ENCODE results near the gene CABP1. TPM values are rescaled to one million over a fixed set of nuclear protein-coding genes. Genes with fewer than 3 reads are reported as not detected.
"Not testable (repeated sequence)": the region's sequence is repeated elsewhere in the genome, so short reads cannot be mapped to it uniquely, and the experiment has no call there.

Gene CABP1
- total RNA-seq, 4 donors from 2014 or later, result 0.81 to 3.0 (median 1.2) TPM

GRCh38 chr12:120614848-120615247, 25.6 kb upstream of the CABP1 start:
- TF ChIP-seq POLR2AphosphoS5 (IDR thresholded peaks at IDR 0.05) (no peak), CTCF (IDR thresholded peaks at IDR 0.05) (no peak), EP300 (IDR thresholded peaks at IDR 0.05) (no peak), POLR2A (IDR thresholded peaks at IDR 0.05) (no peak)
- ATAC-seq, result no peak
- Histone ChIP-seq H3K4me3 (no peak overlapping the region), H3K9me3 (no peaks in the 10 kb centered on the region), H3K36me3 (no peaks in the 10 kb centered on the region), H3K27me3 (peaks cover 19% of the 10 kb centered on the region), H3K27ac (no peak overlapping the region), H3K4me1 (no peaks in the 10 kb centered on the region)

- WGBS, 2 donors (ENCODE audit: low coverage in 1 of 2), result 72 to 89% methylated on average over 3 of the region's 3 CpGs
- H3K36me3 ChIP-seq, H3K27ac ChIP-seq, H3K9me3 ChIP-seq, ATAC-seq, H3K4me3 ChIP-seq, H3K4me1 ChIP-seq: not testable (repeated sequence)
- H3K27me3 ChIP-seq, result peaks cover 40% of the 10 kb centered on the region
Measured at GRCh38 chr12:120617193-120617592, 23.2 kb upstream of the CABP1 start.

GRCh38 chr12:120617767-120618166, 22.7 kb upstream of the CABP1 start:
- not testable (repeated sequence) for H3K27ac ChIP-seq, H3K4me1 ChIP-seq, H3K36me3 ChIP-seq, ATAC-seq, H3K9me3 ChIP-seq, H3K4me3 ChIP-seq
- 98 to 100% methylated on average over 3 to 4 of the region's 4 CpGs for WGBS, 2 donors (ENCODE audit: low coverage in 1 of 2)
- peaks cover 40% of the 10 kb centered on the region for H3K27me3 ChIP-seq

GRCh38 chr12:120618954-120619615, 21.3 kb upstream of the CABP1 start:
- Histone ChIP-seq H3K27ac (no peak overlapping the region), H3K9me3 (no peaks in the 10 kb centered on the region), H3K4me1 (no peaks in the 10 kb centered on the region), H3K4me3 (no peak overlapping the region), H3K27me3 (peaks cover 40% of the 10 kb centered on the region), H3K36me3 (no peaks in the 10 kb centered on the region)
- no peak for ATAC-seq
- WGBS, 2 donors (ENCODE audit: low coverage in 1 of 2), result 22 to 55% methylated on average over 3 to 8 of the region's 8 CpGs
- TF ChIP-seq POLR2AphosphoS5 (IDR thresholded peaks at IDR 0.05) (no peak), CTCF (IDR thresholded peaks at IDR 0.05) (no peak)

- 80% methylated on average over 1 of the region's 2 CpGs; no CpG with 5 or more reads in 1 of the 2 donors for WGBS, 2 donors (ENCODE audit: low coverage in 1 of 2)
- Histone ChIP-seq H3K36me3 (no peaks in the 10 kb centered on the region), H3K9me3 (no peaks in the 10 kb centered on the region), H3K27me3 (peaks cover 40% of the 10 kb centered on the region), H3K4me3 (no peak overlapping the region), H3K27ac (no peak overlapping the region), H3K4me1 (no peaks in the 10 kb centered on the region)
- no peak for ATAC-seq
- TF ChIP-seq CTCF (IDR thresholded peaks at IDR 0.05) (no peak), POLR2AphosphoS5 (IDR thresholded peaks at IDR 0.05) (no peak), POLR2A (IDR thresholded peaks at IDR 0.05) (no peak), EP300 (IDR thresholded peaks at IDR 0.05) (no peak)
Measured at GRCh38 chr12:120620624-120621023, 19.8 kb upstream of the CABP1 start.

GRCh38 chr12:120625557-120626419, 14.6 kb upstream of the CABP1 start:
- Histone ChIP-seq H3K4me1 (no peaks in the 10 kb centered on the region), H3K27me3 (peaks cover 11% of the 10 kb centered on the region), H3K36me3 (no peaks in the 10 kb centered on the region), H3K27ac (no peak overlapping the region), H3K4me3 (no peak overlapping the region), H3K9me3 (no peaks in the 10 kb centered on the region)
- ATAC-seq, result no peak
- TF ChIP-seq POLR2AphosphoS5 (IDR thresholded peaks at IDR 0.05) (no peak), POLR2A (IDR thresholded peaks at IDR 0.05) (no peak), CTCF (IDR thresholded peaks at IDR 0.05) (no peak), EP300 (IDR thresholded peaks at IDR 0.05) (no peak)
- 89 to 95% methylated on average over 8 to 11 of the region's 26 CpGs for WGBS, 2 donors (ENCODE audit: low coverage in 1 of 2)
